HG03457 (cell line): ENCODE measurements around the gene CYP1A2.
"Not testable (repeated sequence)": the region's sequence is repeated elsewhere in the genome, so short reads cannot be mapped to it uniquely, and the experiment has no call there.

Experiments used
- ATAC-seq: cut with Tn5 transposase; IDR thresholded peaks from one replicate; pipeline ENCODE4 v1.9.1; 2021; ENCODE audit warnings: moderate number of reproducible peaks; ENCODE audit not compliant: unreplicated experiment

The CYP1A2 gene

GRCh38 chr15:74776821-74777768, 28.4 kb downstream of the CYP1A2 start:
- peak; percentile 34 for ATAC-seq

GRCh38 chr15:74777769-74778598, 29.3 kb downstream of the CYP1A2 start:
- ATAC-seq = no peak

DNA sequence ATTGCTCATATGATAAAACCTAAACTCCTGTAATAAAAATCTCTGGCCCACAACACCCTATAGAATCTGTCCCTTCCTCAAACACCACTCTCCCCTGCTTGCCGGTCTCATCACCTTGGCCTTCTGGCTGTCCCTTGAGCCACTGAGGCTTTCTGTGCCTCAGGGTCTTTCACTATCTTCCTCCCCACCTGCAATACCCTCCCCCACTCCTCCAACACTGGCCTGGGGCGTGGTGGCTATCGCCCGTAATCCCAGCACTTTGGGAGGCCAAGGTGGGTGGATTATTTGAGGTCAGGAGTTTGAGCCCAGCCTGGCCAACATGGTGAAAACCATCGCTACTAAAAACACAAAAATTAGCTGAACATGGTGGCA, 29.9 kb downstream of the CYP1A2 start:
- ATAC-seq = no peak

- ATAC-seq = no peak
These were observed 30.6 kb downstream of the CYP1A2 start for GRCh38 chr15:74779162-74779648.

DNA sequence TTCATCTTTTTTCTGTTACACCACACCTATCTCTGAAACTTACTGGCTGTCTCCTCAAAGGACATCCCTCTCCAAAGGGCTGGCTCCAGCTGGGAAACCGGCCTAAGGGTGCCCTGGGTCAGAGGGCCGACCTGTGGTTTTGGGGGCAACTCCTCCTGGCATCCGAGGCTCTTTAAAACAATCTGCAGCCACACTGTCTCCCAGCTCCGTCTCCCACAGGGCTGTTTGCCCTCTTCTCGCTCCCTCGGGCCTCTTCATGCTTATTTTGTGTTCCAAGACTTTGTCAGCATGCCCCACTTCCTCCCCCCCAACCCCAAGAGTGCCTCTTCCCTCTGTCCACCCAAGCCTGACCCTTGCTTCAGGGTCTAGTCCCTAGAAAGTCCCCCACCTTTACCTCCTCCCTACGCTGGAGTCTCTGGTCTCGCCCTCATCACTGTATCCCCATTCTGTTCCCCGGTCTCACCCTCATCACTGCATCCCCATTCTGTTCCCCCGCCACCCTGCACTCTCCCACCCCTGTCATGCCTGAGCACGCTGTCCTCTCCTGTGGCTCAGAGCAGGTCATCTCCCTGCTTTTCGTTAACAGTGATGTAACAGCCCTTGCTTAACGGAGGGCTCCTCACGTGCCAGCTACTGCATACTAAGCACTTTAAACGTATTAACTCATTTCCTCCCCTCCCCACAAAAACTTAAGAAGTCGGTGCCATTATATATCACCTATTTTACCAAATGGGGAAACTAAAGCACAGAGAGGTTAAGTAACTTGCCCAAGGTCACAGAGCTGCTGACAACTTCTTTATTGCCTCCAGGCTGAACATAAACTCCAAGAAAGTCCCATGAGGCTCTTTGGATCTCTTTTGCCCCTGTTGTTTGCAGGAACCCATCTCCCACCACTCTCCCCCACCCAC, 32.1 kb downstream of the CYP1A2 start:
- no peak for ATAC-seq

DNA sequence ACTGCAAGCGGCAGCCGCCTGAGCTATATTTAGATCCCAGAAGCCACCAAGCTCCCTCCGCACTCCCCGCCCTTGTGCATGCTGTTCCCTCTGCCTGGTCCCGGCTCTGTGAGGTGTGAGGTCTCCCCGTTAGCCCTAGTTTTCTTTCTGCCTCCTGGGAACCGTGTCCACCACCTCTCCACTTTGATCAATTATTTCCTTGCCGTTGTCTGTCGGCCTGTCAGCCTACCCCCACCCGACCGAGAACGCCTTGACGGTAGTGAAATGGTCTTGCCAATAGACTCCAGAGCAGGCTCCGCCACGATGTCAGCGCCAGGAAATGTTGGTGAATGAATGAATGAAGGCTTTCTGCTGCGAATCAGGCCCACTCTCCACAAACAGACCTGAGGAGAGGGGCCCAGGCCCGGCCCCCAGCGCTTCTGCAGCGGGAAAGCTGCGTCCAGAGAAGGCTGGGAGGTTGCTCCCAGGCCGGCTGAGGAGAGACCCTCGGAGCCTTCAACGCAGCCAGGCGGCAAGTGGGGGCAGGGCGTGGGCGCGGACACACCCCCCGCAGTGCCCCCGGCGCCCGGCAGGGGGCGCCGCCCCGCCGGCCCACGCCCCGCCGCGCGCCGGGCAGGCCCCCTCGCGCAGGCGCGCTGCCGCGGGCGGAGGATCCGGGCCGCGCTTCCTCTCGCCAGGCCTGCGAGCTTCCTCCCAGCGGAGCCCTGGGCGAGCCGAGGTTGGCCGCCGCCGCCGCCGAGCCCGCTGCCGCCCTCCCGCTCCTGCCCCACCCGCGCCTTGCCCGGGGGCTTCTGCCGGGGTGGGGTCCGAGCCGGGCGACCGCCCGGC, 33.0 kb downstream of the CYP1A2 start, which contains the start of gene CSK:
Gene CSK (plus strand): TSS at position 650 of the 828 bp plus-strand sequence. CDS start 16,218 bp downstream, outside the sequence.
- no peak for ATAC-seq

- no peak for ATAC-seq
These were observed 33.8 kb downstream of the CYP1A2 start for GRCh38 chr15:74782259-74783071.

GRCh38 chr15:74783072-74783807, 34.6 kb downstream of the CYP1A2 start:
- no peak for ATAC-seq

- ATAC-seq = no peak
These were observed 35.1 kb downstream of the CYP1A2 start for GRCh38 chr15:74783808-74784175.

- ATAC-seq = no peak
These were observed 36.0 kb downstream of the CYP1A2 start for GRCh38 chr15:74784426-74785193.

GRCh38 chr15:74785194-74786032, 36.8 kb downstream of the CYP1A2 start:
- ATAC-seq = no peak

- not testable (repeated sequence) for ATAC-seq
These were observed 37.4 kb downstream of the CYP1A2 start for GRCh38 chr15:74786081-74786480.

GRCh38 chr15:74786551-74787165, 38.0 kb downstream of the CYP1A2 start:
- no peak for ATAC-seq

DNA sequence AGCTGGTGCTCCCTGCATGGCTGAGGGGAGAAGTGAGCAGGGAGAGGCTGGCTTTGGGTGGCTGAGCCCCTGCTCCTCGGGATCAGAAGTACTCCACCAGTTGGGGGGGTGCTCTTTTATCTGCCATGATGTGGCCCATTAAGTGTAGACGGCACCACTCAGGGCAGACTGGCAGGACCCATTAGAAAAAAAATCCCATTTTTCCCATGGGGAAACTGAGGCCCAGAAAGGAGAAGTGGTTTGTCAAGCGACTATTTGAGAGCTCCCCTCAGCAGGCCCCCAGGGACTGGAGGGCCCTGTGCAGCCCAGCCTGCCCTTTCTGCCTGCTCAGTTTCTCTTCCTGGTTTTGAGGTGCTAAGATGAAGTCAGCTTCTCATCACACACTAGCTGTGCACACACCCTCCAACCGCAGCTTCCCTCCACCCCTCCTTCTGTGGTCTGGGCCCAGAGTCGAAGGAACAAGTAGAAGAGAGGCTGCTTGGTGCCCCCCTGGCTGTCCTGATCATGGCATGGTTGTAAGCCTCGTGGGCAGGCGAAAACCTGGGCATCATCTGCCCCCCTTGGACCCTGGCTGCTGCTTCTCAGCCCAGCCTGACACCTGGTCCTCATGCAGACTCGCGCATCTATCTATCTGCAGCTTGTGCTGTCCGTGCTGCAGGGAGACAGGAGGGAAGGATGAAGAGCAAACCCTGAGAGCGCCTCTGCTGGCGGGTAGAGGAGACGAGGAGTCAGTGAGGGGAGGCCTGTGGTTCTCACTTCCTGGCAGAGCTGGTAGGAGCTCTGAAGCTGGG, 38.8 kb downstream of the CYP1A2 start:
- ATAC-seq = peak; percentile 29

- ATAC-seq = no peak
These were observed 39.5 kb downstream of the CYP1A2 start for GRCh38 chr15:74788042-74788682.
